ENCODE results near the gene WDHD1.

GRCh38 chr14:55053500-55053899 lies 26.6 kb upstream of the WDHD1 start:
- TF ChIP-seq CTCF (IDR thresholded peaks at IDR 0.05), result no peak
- TF ChIP-seq POLR2A (IDR thresholded peaks at IDR 0.05), result no peak
